Activated CD8-positive, alpha-beta memory T cell treated with anti-CD3 and anti-CD28 coated beads for 24 hours (primary cell): Measurements from ENCODE around the gene RPS6KA3.
"Not testable (repeated sequence)": the region's sequence is repeated elsewhere in the genome, so short reads cannot be mapped to it uniquely, and the experiment has no call there.

Experiments
- DNase-seq: peaks from one replicate; pipeline ENCODE4 v3.0.0-alpha.2; 2020

The RPS6KA3 gene

GRCh38 chrX:20265221-20265725, 1.4 kb downstream of the RPS6KA3 start:
- peak; percentile 80 for DNase-seq

DNA sequence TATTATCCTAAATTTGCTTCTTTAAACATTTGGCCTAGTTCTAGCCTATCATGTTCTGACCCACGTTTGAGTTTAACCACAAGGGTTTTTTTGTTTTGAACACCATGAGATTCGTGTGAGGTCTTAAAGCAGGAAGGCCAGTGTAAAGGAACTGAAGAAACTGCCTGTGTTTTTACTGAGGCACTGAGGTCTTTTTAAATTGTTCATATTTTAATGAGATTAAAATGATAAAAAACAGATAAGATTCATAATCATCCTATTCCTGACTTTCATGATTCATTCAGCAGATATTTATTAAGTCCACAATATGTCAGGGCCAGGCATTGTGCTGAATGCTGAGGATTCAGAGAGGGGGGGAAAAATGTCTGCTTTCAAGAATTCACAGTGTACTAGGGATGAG, 3.2 kb downstream of the RPS6KA3 start:
- DNase-seq: no peak

GRCh38 chrX:20260885-20261284, 5.8 kb downstream of the RPS6KA3 start:
- no peak for DNase-seq

DNA sequence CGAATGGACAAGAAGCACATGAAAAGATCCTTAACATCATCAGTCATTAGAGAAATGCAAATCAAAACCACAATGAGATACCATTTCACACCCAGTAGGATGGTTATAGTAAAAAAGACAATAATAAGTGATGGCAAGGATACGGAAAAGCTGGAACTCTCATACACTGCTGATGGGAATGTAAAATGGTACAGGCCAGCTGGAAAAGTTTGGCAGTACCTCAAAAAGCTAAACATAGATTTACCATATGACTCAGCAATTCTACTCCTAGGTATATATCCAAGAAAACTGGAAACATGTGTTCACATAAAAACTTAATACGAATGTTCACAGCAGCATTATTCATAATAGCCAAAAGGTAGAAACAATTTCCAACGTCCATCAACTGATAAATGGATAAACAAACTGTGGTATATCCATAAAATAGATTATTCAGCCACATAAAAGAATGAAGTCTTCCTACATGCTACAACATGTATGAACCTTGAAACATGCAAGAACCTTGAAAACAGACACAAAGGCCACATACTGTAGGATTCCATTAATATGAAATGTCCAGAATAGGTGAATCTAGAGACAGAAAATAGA, 11.9 kb downstream of the RPS6KA3 start:
- no peak for DNase-seq

- DNase-seq: no peak
Observed at GRCh38 chrX:20253232-20253543, 13.5 kb downstream of the RPS6KA3 start.

DNA sequence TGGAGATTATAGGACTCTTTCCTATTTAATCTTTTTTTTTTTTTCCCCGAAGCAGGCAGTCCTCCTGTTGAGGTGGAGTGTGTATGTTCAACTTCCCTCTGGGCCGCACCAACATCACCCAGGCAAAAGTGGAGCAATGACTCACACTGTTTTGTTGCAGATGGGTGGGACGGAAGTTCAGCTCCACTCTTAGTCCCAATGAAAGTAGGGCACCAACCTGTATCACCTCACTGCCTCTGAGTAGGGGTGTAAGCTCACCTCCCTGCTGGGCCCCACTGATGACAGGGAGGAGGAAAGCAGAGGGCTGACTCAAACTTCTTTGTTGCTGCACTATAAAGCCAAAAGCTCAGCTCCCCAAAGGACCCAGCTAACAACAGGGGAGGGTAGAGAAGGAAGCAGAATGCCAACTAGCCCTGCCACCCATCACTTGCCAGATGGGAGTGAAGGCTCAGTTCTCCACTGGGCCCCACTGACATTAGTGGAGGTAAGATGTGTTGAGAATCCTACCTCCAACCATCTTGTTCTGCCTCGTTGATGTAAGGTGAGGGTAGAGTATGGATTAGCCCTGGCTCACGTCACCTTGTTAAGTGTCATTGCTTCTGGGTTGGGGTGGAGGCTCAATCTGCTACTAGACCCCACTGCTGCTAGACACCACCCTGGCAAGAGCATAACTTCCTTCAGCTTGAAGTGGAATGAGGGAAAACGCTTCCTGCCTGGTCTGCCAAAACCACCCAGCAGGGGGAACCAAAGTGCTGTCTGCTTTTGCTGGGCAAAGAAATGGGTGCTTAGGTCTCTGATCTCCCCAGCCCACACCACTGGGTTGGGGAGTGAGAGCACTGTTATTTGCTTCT, 14.1 kb downstream of the RPS6KA3 start:
- peak; percentile 90 for DNase-seq

GRCh38 chrX:20251691-20252090, 15.0 kb downstream of the RPS6KA3 start:
- no peak for DNase-seq

GRCh38 chrX:20250146-20250545, 16.6 kb downstream of the RPS6KA3 start:
- not testable (repeated sequence) for DNase-seq

DNA sequence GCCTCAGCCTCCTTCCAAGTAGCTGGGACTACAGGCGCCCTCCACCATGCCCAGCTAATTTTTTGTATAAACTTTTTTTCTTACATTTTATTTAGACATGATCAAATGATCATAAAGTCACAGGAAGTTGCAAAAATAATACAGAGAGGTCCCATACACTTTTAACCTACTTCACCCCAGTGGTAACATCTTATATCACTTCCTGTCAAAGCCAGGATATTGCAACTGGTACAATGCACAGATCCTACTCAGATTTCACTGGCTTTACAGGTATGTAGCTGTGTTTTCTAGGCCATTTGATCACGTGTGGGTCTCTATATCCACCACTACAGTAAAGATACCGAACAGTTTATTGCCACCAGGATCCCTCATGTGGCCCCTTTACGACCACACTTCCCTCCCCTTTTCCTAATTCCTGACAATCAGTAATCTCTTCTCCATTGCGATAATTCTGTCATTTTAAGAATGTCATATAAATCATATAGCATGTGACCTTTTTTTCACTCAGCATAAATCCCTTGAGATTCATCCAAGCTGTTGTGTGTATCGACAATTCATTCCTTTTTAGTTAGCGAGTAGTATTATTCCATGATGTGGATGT, 18.0 kb downstream of the RPS6KA3 start:
- no peak for DNase-seq

GRCh38 chrX:20244931-20245330, 21.8 kb downstream of the RPS6KA3 start:
- no peak for DNase-seq

GRCh38 chrX:20240201-20240600, 26.5 kb downstream of the RPS6KA3 start:
- no peak for DNase-seq

GRCh38 chrX:20237864-20238263, 28.8 kb downstream of the RPS6KA3 start:
- DNase-seq: no peak

GRCh38 chrX:20235755-20236154, 31.0 kb downstream of the RPS6KA3 start:
- no peak for DNase-seq

- no peak for DNase-seq
Observed at GRCh38 chrX:20233336-20233735, 33.4 kb downstream of the RPS6KA3 start.

GRCh38 chrX:20231598-20231997, 35.1 kb downstream of the RPS6KA3 start:
- no peak for DNase-seq

DNA sequence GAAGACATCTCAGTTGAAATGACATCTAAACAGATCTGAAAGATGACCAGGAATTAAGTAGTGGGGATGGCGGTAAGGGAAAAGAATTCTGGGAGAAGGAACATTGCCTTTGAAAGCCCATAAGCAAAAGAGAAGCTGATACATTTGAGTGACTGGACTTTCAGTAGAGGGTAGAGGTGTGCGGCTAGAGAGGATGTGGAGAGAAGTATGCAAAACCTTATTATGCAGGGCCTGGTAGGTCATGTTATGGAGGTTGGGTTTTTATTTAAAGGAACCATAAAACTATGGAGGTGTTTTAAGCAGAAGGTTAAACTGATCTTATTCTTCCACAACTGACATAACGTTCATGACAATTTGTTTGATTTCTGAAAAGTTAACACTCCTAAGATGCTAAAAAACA, 36.3 kb downstream of the RPS6KA3 start:
- DNase-seq: no peak

DNA sequence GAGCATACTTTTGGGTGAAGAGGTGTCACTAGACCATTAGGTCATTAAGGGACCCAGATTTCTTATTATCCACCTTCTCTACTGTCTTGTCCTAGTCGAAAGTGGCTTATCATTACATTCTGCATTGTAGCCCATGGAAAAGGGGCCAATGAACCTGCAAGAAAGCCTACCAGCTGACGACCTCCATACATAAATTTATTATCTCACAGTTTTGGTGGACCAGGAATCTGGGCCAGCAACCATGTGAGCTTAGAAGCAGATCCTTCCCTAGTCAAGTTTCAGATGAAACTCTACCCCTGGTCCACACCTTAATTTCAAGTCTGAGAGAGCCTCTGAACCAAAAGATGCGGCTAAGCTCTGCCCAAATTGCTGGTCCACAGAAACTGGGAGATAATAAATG, 37.6 kb downstream of the RPS6KA3 start:
- no peak for DNase-seq

- DNase-seq: no peak
Observed at GRCh38 chrX:20228245-20228644, 38.5 kb downstream of the RPS6KA3 start.

GRCh38 chrX:20227116-20227515, 39.6 kb downstream of the RPS6KA3 start:
- DNase-seq: no peak

GRCh38 chrX:20225488-20225833, 41.2 kb downstream of the RPS6KA3 start:
- DNase-seq: no peak

DNA sequence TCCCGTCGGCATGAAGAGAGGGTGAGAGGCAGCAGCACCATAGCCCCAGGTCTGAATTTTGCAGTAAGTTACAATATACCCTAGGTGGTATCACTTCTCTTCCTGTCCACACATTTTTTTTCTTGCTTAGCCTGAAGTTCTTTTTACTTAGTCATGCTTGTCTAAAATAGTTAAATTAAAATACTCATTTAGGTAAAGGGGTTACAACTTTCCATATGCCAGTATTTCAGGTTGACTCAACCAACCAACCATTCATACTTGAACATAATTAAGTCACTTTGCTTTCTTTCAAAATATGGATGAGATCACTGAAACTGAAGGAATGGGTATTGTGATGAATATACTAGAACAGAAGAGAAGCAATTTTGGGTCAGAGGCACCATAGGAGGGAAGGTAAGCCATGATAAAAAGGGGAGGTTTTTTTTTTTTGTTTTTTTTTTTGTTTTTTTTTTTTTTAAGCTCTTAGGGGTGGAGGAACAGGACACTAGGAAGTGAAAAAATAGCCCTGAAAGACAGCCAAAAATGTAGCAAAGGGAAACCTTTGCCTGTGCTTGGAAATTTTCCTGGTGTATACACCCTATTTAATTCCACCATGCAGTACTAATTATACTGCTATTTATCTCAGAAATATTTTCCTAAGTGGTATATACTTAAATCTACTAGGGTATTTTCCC, 41.8 kb downstream of the RPS6KA3 start:
- DNase-seq: no peak

GRCh38 chrX:20221902-20222301, 44.8 kb downstream of the RPS6KA3 start:
- no peak for DNase-seq

- no peak for DNase-seq
Observed at GRCh38 chrX:20218836-20219505, 47.7 kb downstream of the RPS6KA3 start.
